K562 (cell line): ENCODE results near the gene CHAC1. TPM values are rescaled to one million over a fixed set of nuclear protein-coding genes. Genes with fewer than 3 reads are reported as not detected.

ENCODE experiments used
- ATAC-seq: fragments of 200-7000 bp; cut with Tn5 transposase; 3 replicates; pipeline ENCODE4 v1.9.1; 2020; ENCODE audit warnings: moderate library complexity
- BruUV-seq: library from RNA; stranded (reverse); fragments of 400-500 nt; replicated peaks from 2 replicates; lab custom pipeline; 2021; lab: Mats Ljungman, UMichigan
- CTCF ChIA-PET: fragments of 300-600 bp; formaldehyde crosslinking; extraction: SDS; loops from one replicate; lab custom pipeline; 2021; ENCODE audit warnings: low intra/inter-chr PET ratio; lab: Yijun Ruan, JAX
- POLR2A ChIA-PET: fragments of 300-600, 350-650 bp; sonication (Branson Sonifier 250); formaldehyde crosslinking; extraction: SDS; loops from one replicate; lab custom pipeline; 2021; ENCODE audit warnings: antibody characterized with exemption, inconsistent platforms; lab: Yijun Ruan, JAX
- DNase-seq, 4 experiments: peaks; one replicate each; pipeline versions ENCODE4 v3.0.0 to v3.0.0-alpha.2; 2011 to 2018; ENCODE audit warnings: low spot score in 3 of 4, mixed read lengths in 3 of 4; ENCODE audit errors: extremely low read depth in 1 of 4
- FAIRE-seq: peaks from 2 replicates; lab custom pipeline; 2011; peaks lifted over from hg19 to GRCh38; lab: Jason Lieb, UNC
- H2AFZ ChIP-seq: 2 replicates; pipeline ENCODE4 v1.6.0; 2011; ENCODE audit warnings: low read depth, low read length, control low read depth, inconsistent platforms
- H3K27ac ChIP-seq: fragments of 200-600 bp; 3 replicates; pipeline ENCODE4 v1.8.0; 2011; ENCODE audit warnings: low read depth, mild to moderate bottlenecking, control low read depth, inconsistent platforms, low read length, moderate library complexity, mixed read lengths; ENCODE audit errors: extremely low read depth
- H3K27me3 ChIP-seq, 2 experiments: fragments of 300-600 bp in 1 of 2; 2 replicates in 1 of 2; 3 replicates in 1 of 2; pipeline versions ENCODE4 v1.6.0 to v1.8.0; 2011; ENCODE audit warnings: inconsistent platforms in 2 of 2, low read length in 2 of 2, mild to moderate bottlenecking in 1 of 2, mixed read lengths in 1 of 2, moderate library complexity in 1 of 2; ENCODE audit not compliant: control insufficient read depth in 2 of 2, insufficient read depth in 2 of 2
- H3K36me3 ChIP-seq: fragments of 300-600 bp; 3 replicates; pipeline ENCODE4 v1.8.0; 2011; ENCODE audit warnings: mild to moderate bottlenecking, low read length, inconsistent platforms; ENCODE audit not compliant: control insufficient read depth, insufficient read depth
- H3K4me1 ChIP-seq, 2 experiments: fragments of 200-600 bp in 1 of 2; replicated peaks in 1 of 2; 2 replicates in 1 of 2; 3 replicates in 1 of 2; pipeline versions ENCODE4 v1.5.1 to v1.8.0; 2011; ENCODE audit warnings: inconsistent platforms in 2 of 2, low read length in 2 of 2, mild to moderate bottlenecking in 1 of 2, mixed read lengths in 1 of 2, moderate library complexity in 1 of 2; ENCODE audit not compliant: control insufficient read depth in 2 of 2, insufficient read depth in 2 of 2
- H3K4me2 ChIP-seq: 2 replicates; pipeline ENCODE4 v1.6.1; 2011; ENCODE audit warnings: low read length, control low read depth, inconsistent platforms, mixed read lengths; ENCODE audit not compliant: insufficient read depth
- H3K4me3 ChIP-seq: fragments of 200-600 bp; sonication (generic), shearing (Covaris generic); 2 replicates; pipeline ENCODE4 v1.5.1; 2016; ENCODE audit warnings: control low read depth, inconsistent platforms
- H3K79me2 ChIP-seq: fragments of 200-600 bp; 3 replicates; pipeline ENCODE4 v1.8.0; 2011; ENCODE audit warnings: low read length, inconsistent platforms; ENCODE audit not compliant: control insufficient read depth, insufficient read depth
- H3K9ac ChIP-seq, 2 experiments: 2 replicates each; pipeline versions ENCODE4 v1.6.0 to v1.6.1; 2011; ENCODE audit warnings: low read depth in 2 of 2, low read length in 2 of 2, control low read depth in 1 of 2, inconsistent platforms in 1 of 2, mild to moderate bottlenecking in 1 of 2, mixed read lengths in 1 of 2; ENCODE audit not compliant: insufficient read depth in 1 of 2
- H3K9me1 ChIP-seq: one replicate; pipeline ENCODE4 v1.6.0; 2011; ENCODE audit warnings: inconsistent platforms, mild to moderate bottlenecking, low read length, moderate library complexity; ENCODE audit not compliant: control insufficient read depth, insufficient read depth
- H3K9me3 ChIP-seq: replicated peaks from 2 replicates; pipeline ENCODE4 v1.5.1; 2011; ENCODE audit warnings: low read depth, low read length, inconsistent platforms; ENCODE audit not compliant: control insufficient read depth, insufficient read depth
- H4K20me1 ChIP-seq: replicated peaks from 2 replicates; pipeline ENCODE4 v1.6.1; 2011; ENCODE audit warnings: low read length, inconsistent platforms, mixed read lengths; ENCODE audit not compliant: control insufficient read depth, insufficient read depth
- BCLAF1 ChIP-seq, 2 experiments: fragments of 450-650 bp in 1 of 2; IDR thresholded peaks; 2 replicates each; pipeline ENCODE4 v1.6.1; 2011 to 2017; ENCODE audit warnings: low read depth in 2 of 2, antibody characterized with exemption in 1 of 2, borderline replicate concordance in 1 of 2, low read length in 1 of 2, mild to moderate bottlenecking in 1 of 2, mixed read lengths in 1 of 2; ENCODE audit not compliant: control insufficient read depth in 1 of 2
- BRD4 ChIP-seq: fragments of 200-600 bp; sonication (generic); IDR thresholded peaks from 2 replicates; pipeline ENCODE4 v1.6.1; 2017; ENCODE audit warnings: inconsistent platforms
- CREM ChIP-seq: IDR thresholded peaks from 2 replicates; pipeline ENCODE4 v1.6.1; 2014; ENCODE audit warnings: antibody characterized with exemption, low read depth
- EHMT2 ChIP-seq: fragments of 450-650 bp; IDR thresholded peaks from 2 replicates; pipeline ENCODE4 v1.6.1; 2018; ENCODE audit warnings: antibody characterized with exemption
- ILF3 ChIP-seq: fragments of 450-650 bp; IDR thresholded peaks from 2 replicates; pipeline ENCODE4 v1.6.1; 2018; ENCODE audit warnings: antibody characterized with exemption, mild to moderate bottlenecking, moderate library complexity, borderline replicate concordance
- KDM4B ChIP-seq, 2 experiments: fragments of 450-650 bp in 1 of 2; sonication (generic) in 1 of 2; IDR thresholded peaks; 2 replicates each; pipeline ENCODE4 v1.6.1; 2016 to 2017; ENCODE audit warnings: borderline replicate concordance in 2 of 2, antibody characterized with exemption in 1 of 2, low read depth in 1 of 2, mild to moderate bottlenecking in 1 of 2
- LEF1 ChIP-seq: fragments of 450-650 bp; IDR thresholded peaks from 2 replicates; pipeline ENCODE4 v1.6.1; 2016; ENCODE audit warnings: mild to moderate bottlenecking
- MAFK ChIP-seq: IDR thresholded peaks from 2 replicates; pipeline ENCODE4 v1.6.1; 2011; ENCODE audit warnings: low read length, improper control_type of control experiment
- POLR2AphosphoS5 ChIP-seq: IDR thresholded peaks from 2 replicates; pipeline ENCODE4 v1.6.1; 2011; ENCODE audit warnings: mild to moderate bottlenecking, low read depth, low read length, moderate library complexity; ENCODE audit not compliant: control insufficient read depth, insufficient read depth
- SMAD4 ChIP-seq: fragments of 250-450 bp; sonication (Bioruptor Pico); conservative IDR thresholded peaks from 2 replicates; pipeline ENCODE4 v1.8.0; 2021; ENCODE audit warnings: inconsistent platforms, mild to moderate bottlenecking, moderate library complexity
- SMARCC2 ChIP-seq: fragments of 450-650 bp; IDR thresholded peaks from 2 replicates; pipeline ENCODE4 v1.6.1; 2017; ENCODE audit warnings: antibody characterized with exemption, moderate library complexity, mild to moderate bottlenecking, low read depth
- SUPT5H ChIP-seq: fragments of 450-650 bp; IDR thresholded peaks from 2 replicates; pipeline ENCODE4 v1.6.1; 2016
- ZC3H8 ChIP-seq: fragments of 450-650 bp; IDR thresholded peaks from 2 replicates; pipeline ENCODE4 v1.6.1; 2017
- ZNF280A ChIP-seq: fragments of 450-650 bp; IDR thresholded peaks from 2 replicates; pipeline ENCODE4 v1.6.1; 2018; ENCODE audit warnings: mild to moderate bottlenecking, low read depth; ENCODE audit not compliant: partially characterized antibody
- ZNF583 ChIP-seq: fragments of 250-450 bp; sonication (Bioruptor Pico); IDR thresholded peaks from 2 replicates; pipeline ENCODE4 v1.4.0; 2020
- WGBS: fragments of 100-300 bp; shearing (Covaris generic); methylation state at CpG from one replicate; pipeline ENCODE4 v1.1.6; 2016; ENCODE audit warnings: low coverage, mixed read lengths; ENCODE audit not compliant: insufficient coverage; ENCODE audit errors: missing lambda C conversion rate; 5-methylcytosine and 5-hydroxymethylcytosine counted together
- in situ Hi-C: fragments of 300-500 bp; cut with MboI; formaldehyde crosslinking; loops from 4 replicates; pipeline ENCODE4 v1.15.0; 2018; ENCODE audit warnings: inconsistent platforms, mixed read lengths
- intact Hi-C: fragments of 100-400 bp; cut with micrococcal nuclease; formaldehyde crosslinking; loops from 2 replicates; pipeline ENCODE4 v1.14.2; 2022
- polyA plus RNA-seq, 8 experiments: library from polyadenylated mRNA; depleted of rRNA in 4 of 8; stranded (reverse) in 5 of 8; unstranded in 3 of 8; fragments of >200 nt; fragmentation: Nextera tagmentation in 2 of 8; fragmentation: Illumina TruSeq in 1 of 8; extraction: Ambion mirVana in 2 of 8; extraction: Trizol in 1 of 8; gene quantifications; 2 replicates each; pipeline versions ENCODE4 v1.2.1 to v1.2.3, GENCODE V29; 2011 to 2014; ENCODE audit warnings: inconsistent platforms in 1 of 8, missing spikeins in 1 of 8
- total RNA-seq, 7 experiments: library from RNA; depleted of rRNA in 6 of 7; stranded (reverse); fragments of >200 nt in 6 of 7; fragmentation: Illumina TruSeq in 2 of 7; extraction: Trizol in 2 of 7; gene quantifications; 2 replicates each; pipeline versions ENCODE4 v1.2.1 to v1.2.3, GENCODE V29; 2011 to 2021; ENCODE audit warnings: low replicate concordance in 1 of 7

Gene CHAC1
- total and polyA plus RNA-seq, 9 of the 15 experiments (the other 6 are each of a cell fraction or from before 2014, with no cell fraction given): 0.47 to 39.0 (median 7.5) TPM

GRCh38 chr15:40915679-40916078, 37.6 kb upstream of the CHAC1 start:
- TF ChIP-seq LEF1 (no peak), SMARCC2 (no peak), EHMT2 (no peak), ZC3H8 (no peak), BRD4 (no peak), POLR2AphosphoS5 (no peak), ZNF583 (CRISPR knock-in tag) (no peak), BCLAF1 (IDR thresholded peaks at IDR 0.05; ENCODE audit: borderline replicate concordance in 1 of 2, control insufficient read depth in 1 of 2, low read depth in 2 of 2, low read length in 1 of 2) (no peak), MAFK (no peak), SUPT5H (no peak), KDM4B (IDR thresholded peaks at IDR 0.05; ENCODE audit: borderline replicate concordance in 2 of 2, low read depth in 1 of 2) (no peak), SMAD4 (no peak), ILF3 (no peak), ZNF280A (no peak), CREM (no peak)

More at GRCh38 chr15:40915679-40916078, 37.6 kb upstream of the CHAC1 start:
- H3K79me2 ChIP-seq: no peaks in the 10 kb centered on the region
- WGBS: 18% methylated on average over 6 of the region's 6 CpGs
- FAIRE-seq (no peak), ATAC-seq (peak; percentile 45; the same call in 2 of the 3 replicates), DNase-seq (peak in 2 of 4 experiments; percentile 36)
- no TSS peak for BruUV-seq
- no peaks in the 10 kb centered on the region for H4K20me1 ChIP-seq
- no peak overlapping the region for H3K27ac ChIP-seq
- H3K4me2 ChIP-seq: no peak overlapping the region
- intact Hi-C loops: loop anchor here (2.0 kb wide), 1 partner anchor 107 kb away; no protein-coding TSS in a partner anchor
- peak overlapping the region in 1 of 2 experiments; percentile 69; a peak in 2 of 4 replicates for H3K9ac ChIP-seq
- ChIA-PET CTCF (interaction anchor here (0.7 to 1.5 kb wide), 2 partner anchors 106 to 943 kb away, joined by 3 to 8 read pairs; no protein-coding TSS in a partner anchor), POLR2A (interaction anchor here (1.3 kb wide), 1 partner anchor 8 kb away, joined by 10 read pairs; no protein-coding TSS in a partner anchor)
- H3K4me3 ChIP-seq: no peak overlapping the region
- in situ Hi-C loops: no loop called here
- H3K27me3 ChIP-seq: no peaks in the 10 kb centered on the region
- H2AFZ ChIP-seq: 0 out of 2 replicates have a peak overlapping the region, but pooled peaks have one; percentile 20
- no peaks in the 10 kb centered on the region for H3K36me3 ChIP-seq
- H3K4me1 ChIP-seq: peaks cover 0 to 28% of the 10 kb centered on the region in 2 experiments; a peak in 3 of 5 replicates
- no peaks in the 10 kb centered on the region for H3K9me1 ChIP-seq
- no peaks in the 10 kb centered on the region for H3K9me3 ChIP-seq
